ENCODE data around the gene C2.
"Not testable (repeated sequence)": the region's sequence is repeated elsewhere in the genome, so short reads cannot be mapped to it uniquely, and the experiment has no call there.

Gene C2

DNA sequence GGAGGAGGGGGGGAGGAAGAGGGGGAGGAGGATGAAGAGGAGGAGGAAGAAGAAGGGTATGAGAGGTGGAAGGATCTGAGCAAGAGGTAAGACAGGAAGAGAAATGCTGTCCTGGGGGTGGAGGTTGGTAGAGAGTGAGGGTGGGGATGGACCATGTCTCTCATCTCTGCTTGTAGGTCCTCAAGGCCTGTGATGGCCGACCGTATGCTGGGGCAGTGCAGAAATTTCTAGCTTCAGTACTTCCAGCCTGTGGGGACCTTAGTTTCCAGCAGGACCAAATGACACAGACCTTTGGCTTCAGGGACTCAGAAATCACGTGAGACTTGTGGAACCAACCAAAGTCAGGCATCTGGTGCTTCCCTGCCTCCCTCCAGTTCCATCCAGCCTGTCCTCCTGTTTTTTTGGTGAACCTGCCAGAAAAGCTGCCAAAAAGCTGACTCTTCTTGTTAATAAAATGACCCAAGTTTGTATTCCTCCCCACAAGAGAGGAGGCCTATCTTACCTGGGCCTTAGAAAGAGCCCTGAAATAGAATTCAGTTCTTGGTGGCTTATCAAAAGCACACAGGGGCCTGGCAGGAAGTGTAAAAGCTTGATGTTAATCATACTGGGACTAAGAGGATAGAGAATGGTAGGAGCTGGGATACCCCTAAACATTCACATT, 51.9 kb downstream of the C2 start:
- DNase-seq = peak; percentile 37

DNA sequence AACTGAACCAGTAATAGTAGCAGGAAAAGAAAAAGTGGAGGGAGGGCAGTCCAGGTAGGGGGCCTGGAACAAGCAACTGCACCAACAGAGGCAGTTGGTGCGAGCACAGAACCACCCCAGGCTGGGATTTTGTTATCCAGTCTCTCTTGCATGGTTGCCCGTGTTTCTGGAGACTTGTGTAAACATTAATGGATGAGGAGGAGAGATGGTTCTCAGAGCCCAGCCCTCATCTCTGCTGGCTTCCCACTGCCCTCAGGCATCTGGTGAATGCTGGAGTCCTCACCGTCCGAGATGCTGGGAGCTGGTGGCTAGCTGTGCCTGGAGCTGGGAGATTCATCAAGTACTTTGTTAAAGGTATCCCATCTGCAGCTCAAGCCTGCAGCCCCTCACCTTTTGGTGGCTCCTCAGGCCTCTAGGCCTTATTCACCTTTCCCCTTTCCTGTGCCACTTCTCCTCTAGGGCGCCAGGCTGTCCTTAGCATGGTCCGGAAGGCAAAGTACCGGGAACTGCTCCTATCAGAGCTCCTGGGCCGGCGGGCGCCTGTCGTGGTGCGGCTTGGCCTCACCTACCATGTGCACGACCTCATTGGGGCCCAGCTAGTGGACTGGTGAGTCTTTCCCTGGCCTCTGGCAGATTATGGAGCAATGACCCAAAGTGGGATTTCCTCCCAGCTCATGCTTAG, 52.8 kb downstream of the C2 start:
- not testable (repeated sequence) for DNase-seq

DNA sequence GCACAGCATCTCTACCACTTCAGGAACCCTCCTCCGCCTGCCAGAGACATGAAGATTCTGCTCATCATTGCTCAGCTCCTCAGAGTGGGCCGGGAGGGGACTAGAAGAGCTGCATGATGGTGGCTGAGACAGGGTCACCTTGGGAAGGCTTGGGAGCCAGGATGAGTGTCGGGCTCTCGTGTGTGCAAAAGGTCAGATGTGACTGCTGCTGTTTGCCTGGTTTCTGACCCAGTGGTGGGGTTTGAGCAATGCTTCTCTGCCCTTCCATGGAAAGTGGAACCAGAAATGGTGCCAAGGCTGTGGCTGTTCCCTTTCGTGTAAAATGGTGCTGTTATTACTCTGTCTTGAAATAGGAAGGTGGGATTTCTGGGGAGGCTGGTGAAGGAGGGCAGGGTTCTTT, 53.5 kb downstream of the C2 start:
- not testable (repeated sequence) for DNase-seq

GRCh38 chr6:31981744-31982143, 54.2 kb downstream of the C2 start, which contains the start of gene C4A:
C4A (plus strand) TSS chr6:31982057; CDS start chr6:31982108, 51 bp downstream.
- not testable (repeated sequence) for DNase-seq

DNA sequence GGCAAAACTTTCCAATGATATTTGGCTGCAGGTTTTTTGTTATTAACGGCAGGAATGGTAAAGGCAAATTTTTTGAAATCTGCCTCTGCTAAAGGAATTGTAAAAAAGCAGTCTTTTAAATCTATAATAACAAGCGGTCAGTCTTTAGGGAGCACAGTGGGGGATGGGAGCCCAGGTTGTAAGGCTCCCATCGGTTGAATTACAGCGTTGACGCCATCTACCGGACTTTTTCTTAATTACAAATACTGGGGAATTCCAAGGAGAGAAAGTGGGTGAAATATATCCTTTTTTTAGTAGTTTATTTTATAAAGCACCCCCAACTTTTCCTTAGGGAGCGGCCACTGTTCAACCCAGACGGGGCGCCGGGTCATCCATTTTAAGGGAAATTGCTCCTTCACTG, 61.8 kb downstream of the C2 start:
- not testable (repeated sequence) for DNase-seq

- DNase-seq = not testable (repeated sequence)
Observed at GRCh38 chr6:31994421-31994820, 66.9 kb downstream of the C2 start.

All from CD4-positive, alpha-beta T cell treated with Interleukin-6 for 4 hours (primary cell).